HepG2 (cell line): ENCODE results near the gene ITIH2. TPM values are rescaled to one million over a fixed set of nuclear protein-coding genes. Genes with fewer than 3 reads are reported as not detected.
"Not testable (repeated sequence)": the region's sequence is repeated elsewhere in the genome, so short reads cannot be mapped to it uniquely, and the experiment has no call there.

Source experiments
- ATAC-seq: fragments of 200-7000 bp; cut with Tn5 transposase; 3 replicates; pipeline ENCODE4 v1.9.1; 2020; ENCODE audit warnings: mild to moderate bottlenecking, moderate library complexity
- BruUV-seq: library from RNA; stranded (reverse); fragments of 400-500 nt; replicated peaks from 2 replicates; lab custom pipeline; 2021; lab: Mats Ljungman, UMichigan
- CTCF ChIA-PET: fragments of 300-600 bp; formaldehyde crosslinking; extraction: SDS; loops from one replicate; lab custom pipeline; 2021; ENCODE audit warnings: low total read pairs, inconsistent platforms, low intra/inter-chr PET ratio; lab: Yijun Ruan, JAX
- POLR2A ChIA-PET: fragments of 350-600 bp; sonication (Branson Sonifier 250); formaldehyde crosslinking; loops from one replicate; lab custom pipeline; 2020; ENCODE audit warnings: antibody characterized with exemption, inconsistent platforms; lab: Yijun Ruan, JAX
- DNase-seq: peaks from one replicate; pipeline ENCODE4 v3.0.0-alpha.2; 2015; ENCODE audit warnings: low spot score
- FAIRE-seq: peaks from 3 replicates; lab custom pipeline; 2011; peaks lifted over from hg19 to GRCh38; lab: Jason Lieb, UNC
- H2AFZ ChIP-seq: one replicate; pipeline ENCODE4 v1.6.1; 2011; ENCODE audit warnings: low read length, inconsistent platforms
- H3K27ac ChIP-seq: fragments of 300-600 bp; 3 replicates; pipeline ENCODE4 v1.8.0; 2011; ENCODE audit warnings: mixed run types, mild to moderate bottlenecking, mixed read lengths, low read length, inconsistent platforms; ENCODE audit not compliant: insufficient read depth; ENCODE audit errors: extremely low read length
- H3K27me3 ChIP-seq, 2 experiments: fragments of 200-600 bp in 1 of 2; 2 replicates in 1 of 2; 3 replicates in 1 of 2; pipeline versions ENCODE4 v1.6.0 to v1.8.0; 2011; ENCODE audit warnings: low read length in 2 of 2, mild to moderate bottlenecking in 2 of 2, moderate library complexity in 2 of 2, inconsistent platforms in 1 of 2; ENCODE audit not compliant: insufficient read depth in 2 of 2, control insufficient read depth in 1 of 2
- H3K36me3 ChIP-seq, 2 experiments: fragments of 200-600 bp in 1 of 2; replicated peaks in 1 of 2; 2 replicates in 1 of 2; 3 replicates in 1 of 2; pipeline versions ENCODE4 v1.5.1 to v1.8.0; 2011; ENCODE audit warnings: low read length in 2 of 2, inconsistent platforms in 1 of 2; ENCODE audit not compliant: insufficient read depth in 2 of 2, control insufficient read depth in 1 of 2
- H3K4me1 ChIP-seq: 2 replicates; pipeline ENCODE4 v1.5.1; 2012; ENCODE audit warnings: low read length, inconsistent platforms; ENCODE audit not compliant: insufficient read depth
- H3K4me2 ChIP-seq: 2 replicates; pipeline ENCODE4 v1.6.0; 2011; ENCODE audit warnings: low read depth, low read length, inconsistent platforms
- H3K4me3 ChIP-seq, 3 experiments: fragments of 200-600 bp in 1 of 3; sonication (generic), shearing (Covaris generic) in 1 of 3; replicated peaks in 1 of 3; 2 replicates each; pipeline ENCODE4 v1.5.1; 2011 to 2016; ENCODE audit warnings: low read length in 3 of 3, inconsistent platforms in 2 of 3, low read depth in 2 of 3, mild to moderate bottlenecking in 2 of 3, control low read depth in 1 of 3, mixed read lengths in 1 of 3; ENCODE audit not compliant: insufficient read depth in 1 of 3
- H3K79me2 ChIP-seq: one replicate; pipeline ENCODE4 v1.6.1; 2011; ENCODE audit warnings: low read length, inconsistent platforms; ENCODE audit not compliant: insufficient read depth
- H3K9ac ChIP-seq: 2 replicates; pipeline ENCODE4 v1.6.0; 2011; ENCODE audit warnings: mild to moderate bottlenecking, low read depth, low read length, inconsistent platforms; ENCODE audit not compliant: insufficient read depth
- H3K9me3 ChIP-seq: 2 replicates; pipeline ENCODE4 v1.5.1; 2012; ENCODE audit warnings: mild to moderate bottlenecking, low read length
- H4K20me1 ChIP-seq: 2 replicates; pipeline ENCODE4 v1.6.0; 2011; ENCODE audit warnings: inconsistent platforms, mild to moderate bottlenecking, low read length, moderate library complexity; ENCODE audit not compliant: insufficient read depth
- FLYWCH1 ChIP-seq: sonication (generic); formaldehyde crosslinking; IDR thresholded peaks from 2 replicates; pipeline ENCODE4 v1.8.1; 2023; ENCODE audit warnings: mild to moderate bottlenecking, missing genetic modification reagents
- FOXK1 ChIP-seq: sonication (generic); formaldehyde crosslinking; IDR thresholded peaks from 2 replicates; pipeline ENCODE4 v1.4.0; 2020; ENCODE audit warnings: low read depth, missing genetic modification reagents, borderline replicate concordance
- HNF4A ChIP-seq: sonication (generic); formaldehyde crosslinking; IDR thresholded peaks from 2 replicates; pipeline ENCODE4 v1.4.0; 2020; ENCODE audit warnings: missing genetic modification reagents
- IRX3 ChIP-seq: sonication (generic); formaldehyde crosslinking; IDR thresholded peaks from 2 replicates; pipeline ENCODE4 v1.8.1; 2023; ENCODE audit warnings: mild to moderate bottlenecking, low read depth, missing genetic modification reagents, borderline replicate concordance
- SMARCC2 ChIP-seq: fragments of 450-650 bp; IDR thresholded peaks from 2 replicates; pipeline ENCODE4 v1.6.1; 2017; ENCODE audit warnings: antibody characterized with exemption, mild to moderate bottlenecking
- ZNF101 ChIP-seq: sonication (generic); formaldehyde crosslinking; IDR thresholded peaks from 2 replicates; pipeline ENCODE4 v1.4.0; 2020; ENCODE audit warnings: mild to moderate bottlenecking, low read depth, missing genetic modification reagents, borderline replicate concordance
- ZNF256 ChIP-seq: sonication (generic); formaldehyde crosslinking; conservative IDR thresholded peaks from 2 replicates; pipeline ENCODE4 v1.4.0; 2020; ENCODE audit warnings: missing genetic modification reagents
- ZNF562 ChIP-seq: sonication (generic); formaldehyde crosslinking; IDR thresholded peaks from 2 replicates; pipeline ENCODE4 v1.8.0; 2022; ENCODE audit warnings: missing genetic modification reagents, borderline replicate concordance
- ZNF75D ChIP-seq: sonication (generic); formaldehyde crosslinking; IDR thresholded peaks from 2 replicates; pipeline ENCODE4 v1.8.1; 2023; ENCODE audit warnings: missing genetic modification reagents, mild to moderate bottlenecking, borderline replicate concordance
- ZSCAN9 ChIP-seq: IDR thresholded peaks from 2 replicates; pipeline ENCODE4 v1.6.1; 2016; ENCODE audit warnings: borderline replicate concordance
- WGBS: methylation state at CpG from one replicate; pipeline ENCODE4 v1.1.6; 2017; ENCODE audit warnings: low lambda C conversion rate; 5-methylcytosine and 5-hydroxymethylcytosine counted together
- in situ Hi-C: cut with HindIII; loops from 2 replicates; pipeline ENCODE4 v1.10.0; 2017; ENCODE audit warnings: low pct_unique_long_range_greater_than_20kb; ENCODE audit not compliant: extremely low pct_ligation_motif_present
- intact Hi-C: fragments of 100-400 bp; cut with micrococcal nuclease; formaldehyde crosslinking; loops from one replicate; pipeline ENCODE4 v1.10.0; 2022; ENCODE audit not compliant: unreplicated experiment
- polyA plus RNA-seq, 8 experiments: library from polyadenylated mRNA; depleted of rRNA in 3 of 8; stranded (reverse) in 7 of 8; unstranded in 1 of 8; fragments of >200 nt; fragmentation: Illumina TruSeq in 4 of 8; extraction: Trizol in 4 of 8; gene quantifications; 2 replicates each; pipeline versions ENCODE4 v1.2.1 to v1.2.3, GENCODE V29; 2011 to 2016; ENCODE audit warnings: low read depth in 4 of 8, missing spikeins in 1 of 8, mixed read lengths in 1 of 8; ENCODE audit not compliant: insufficient read depth in 1 of 8
- total RNA-seq, 5 experiments: library from RNA; depleted of rRNA; stranded (reverse); fragments of >200 nt; fragmentation: Illumina TruSeq; extraction: Trizol; gene quantifications; 2 replicates each; pipeline ENCODE4 v1.2.3, GENCODE V29; 2016; ENCODE audit warnings: low read depth in 1 of 5
- TF ChIP-seq, protein P1 (sequence below): sonication (generic); formaldehyde crosslinking; IDR thresholded peaks from 2 replicates; pipeline ENCODE4 v1.4.0; 2020; ENCODE audit warnings: missing genetic modification reagents

The ITIH2 gene
- total and polyA plus RNA-seq, 2 of the 13 experiments (the other 11 are each of a cell fraction or from before 2014, with no cell fraction given), result 1,197 to 1,427 TPM

DNA sequence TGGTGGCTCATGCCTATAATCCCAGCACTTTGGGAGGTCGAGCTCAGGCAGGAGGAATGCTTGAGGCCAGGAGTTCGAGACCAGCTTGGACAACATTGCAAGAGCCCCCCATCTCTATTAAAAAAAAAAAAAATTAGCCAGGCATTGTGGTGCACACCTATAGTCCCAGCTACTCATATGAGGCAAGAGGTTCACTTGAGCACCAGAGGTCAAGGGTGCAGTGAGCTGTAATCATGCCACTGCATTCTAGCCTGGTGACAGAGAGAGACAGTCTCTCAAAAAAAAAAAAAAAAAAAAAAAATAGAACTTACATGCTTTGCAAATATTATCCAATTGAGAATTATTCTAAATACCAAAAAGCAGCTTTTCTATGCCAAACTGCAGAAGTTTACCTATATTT, 73.7 kb downstream of the ITIH2 start:
- intact Hi-C loops, result no loop called here
- peaks cover 19 to 75% of the 10 kb centered on the region in 2 experiments for H3K36me3 ChIP-seq
- WGBS, result 98% methylated on average over 2 of the region's 2 CpGs
- ChIA-PET POLR2A (interaction anchor here (0.7 kb wide), 1 partner anchor 142 kb away, joined by 5 read pairs; no protein-coding TSS in a partner anchor), CTCF (no interaction called here)
- H3K27me3 ChIP-seq, result no peaks in the 10 kb centered on the region
- H3K27ac ChIP-seq, result no peak overlapping the region
- FAIRE-seq (no peak), ATAC-seq (no peak), DNase-seq (no peak)
- BruUV-seq, result no TSS peak
- H3K4me3 ChIP-seq, result no peak overlapping the region
- no peaks in the 10 kb centered on the region for H3K4me1 ChIP-seq
- H3K4me2 ChIP-seq, result no peak overlapping the region
- no peaks in the 10 kb centered on the region for H3K79me2 ChIP-seq
- H3K9ac ChIP-seq, result no peak overlapping the region
- H2AFZ ChIP-seq, result no peak overlapping the region
- in situ Hi-C loops, result no loop called here
- H3K9me3 ChIP-seq, result no peaks in the 10 kb centered on the region
- H4K20me1 ChIP-seq, result 0 out of 2 replicates have a peak, but pooled peaks cover 3% of the 10 kb centered on the region
- TF ChIP-seq FLYWCH1 (CRISPR knock-in tag), result no peak
- no peak for TF ChIP-seq SMARCC2
- TF ChIP-seq, protein P1, sequence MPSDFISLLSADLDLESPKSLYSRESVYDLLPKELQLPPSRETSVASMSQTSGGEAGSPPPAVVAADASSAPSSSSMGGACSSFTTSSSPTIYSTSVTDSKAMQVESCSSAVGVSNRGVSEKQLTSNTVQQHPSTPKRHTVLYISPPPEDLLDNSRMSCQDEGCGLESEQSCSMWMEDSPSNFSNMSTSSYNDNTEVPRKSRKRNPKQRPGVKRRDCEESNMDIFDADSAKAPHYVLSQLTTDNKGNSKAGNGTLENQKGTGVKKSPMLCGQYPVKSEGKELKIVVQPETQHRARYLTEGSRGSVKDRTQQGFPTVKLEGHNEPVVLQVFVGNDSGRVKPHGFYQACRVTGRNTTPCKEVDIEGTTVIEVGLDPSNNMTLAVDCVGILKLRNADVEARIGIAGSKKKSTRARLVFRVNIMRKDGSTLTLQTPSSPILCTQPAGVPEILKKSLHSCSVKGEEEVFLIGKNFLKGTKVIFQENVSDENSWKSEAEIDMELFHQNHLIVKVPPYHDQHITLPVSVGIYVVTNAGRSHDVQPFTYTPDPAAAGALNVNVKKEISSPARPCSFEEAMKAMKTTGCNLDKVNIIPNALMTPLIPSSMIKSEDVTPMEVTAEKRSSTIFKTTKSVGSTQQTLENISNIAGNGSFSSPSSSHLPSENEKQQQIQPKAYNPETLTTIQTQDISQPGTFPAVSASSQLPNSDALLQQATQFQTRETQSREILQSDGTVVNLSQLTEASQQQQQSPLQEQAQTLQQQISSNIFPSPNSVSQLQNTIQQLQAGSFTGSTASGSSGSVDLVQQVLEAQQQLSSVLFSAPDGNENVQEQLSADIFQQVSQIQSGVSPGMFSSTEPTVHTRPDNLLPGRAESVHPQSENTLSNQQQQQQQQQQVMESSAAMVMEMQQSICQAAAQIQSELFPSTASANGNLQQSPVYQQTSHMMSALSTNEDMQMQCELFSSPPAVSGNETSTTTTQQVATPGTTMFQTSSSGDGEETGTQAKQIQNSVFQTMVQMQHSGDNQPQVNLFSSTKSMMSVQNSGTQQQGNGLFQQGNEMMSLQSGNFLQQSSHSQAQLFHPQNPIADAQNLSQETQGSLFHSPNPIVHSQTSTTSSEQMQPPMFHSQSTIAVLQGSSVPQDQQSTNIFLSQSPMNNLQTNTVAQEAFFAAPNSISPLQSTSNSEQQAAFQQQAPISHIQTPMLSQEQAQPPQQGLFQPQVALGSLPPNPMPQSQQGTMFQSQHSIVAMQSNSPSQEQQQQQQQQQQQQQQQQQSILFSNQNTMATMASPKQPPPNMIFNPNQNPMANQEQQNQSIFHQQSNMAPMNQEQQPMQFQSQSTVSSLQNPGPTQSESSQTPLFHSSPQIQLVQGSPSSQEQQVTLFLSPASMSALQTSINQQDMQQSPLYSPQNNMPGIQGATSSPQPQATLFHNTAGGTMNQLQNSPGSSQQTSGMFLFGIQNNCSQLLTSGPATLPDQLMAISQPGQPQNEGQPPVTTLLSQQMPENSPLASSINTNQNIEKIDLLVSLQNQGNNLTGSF, result no peak
- no peak for TF ChIP-seq ZNF75D
- TF ChIP-seq ZNF101, result no peak
- TF ChIP-seq ZNF256 (CRISPR knock-in tag), result no peak
- no peak for TF ChIP-seq IRX3
- no peak for TF ChIP-seq HNF4A (CRISPR knock-in tag)
- TF ChIP-seq FOXK1 (CRISPR knock-in tag), result no peak
- no peak for TF ChIP-seq ZSCAN9
- no peak for TF ChIP-seq ZNF562 (CRISPR knock-in tag)
- TF ChIP-seq, all 625 proteins: peak for 0

DNA sequence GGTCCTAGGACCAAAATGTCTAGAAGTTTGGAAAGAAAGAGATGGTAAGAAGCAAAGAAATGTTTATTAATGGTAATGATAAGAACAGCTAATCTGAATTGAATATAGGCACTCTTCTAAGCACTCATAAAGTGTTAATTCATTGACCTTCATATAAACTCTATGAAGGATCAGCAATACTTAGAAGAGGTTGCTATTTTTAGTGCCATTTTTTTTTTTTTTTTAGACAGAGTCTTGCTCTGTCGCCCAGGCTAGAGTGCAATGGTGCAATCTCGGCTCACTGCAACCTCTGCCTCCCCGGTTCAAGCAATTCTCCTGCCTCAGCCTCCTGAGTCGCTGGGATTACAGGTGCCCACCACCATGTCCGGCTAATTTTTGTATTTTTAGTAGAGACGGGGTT, 79.1 kb downstream of the ITIH2 start:
- WGBS, result 98% methylated on average over 6 of the region's 6 CpGs
- H3K27ac ChIP-seq, in situ Hi-C loops, ATAC-seq, H4K20me1 ChIP-seq, H3K9me3 ChIP-seq, CTCF ChIA-PET, POLR2A ChIA-PET, H2AFZ ChIP-seq, H3K4me2 ChIP-seq, H3K9ac ChIP-seq, H3K27me3 ChIP-seq, DNase-seq, H3K4me3 ChIP-seq, FAIRE-seq, BruUV-seq: not testable (repeated sequence)
- intact Hi-C loops, result loop anchor here (10.0 kb wide), 1 partner anchor 1523 kb away; no protein-coding TSS in a partner anchor
- peaks cover 51% of the 10 kb centered on the region for H3K79me2 ChIP-seq
- peaks cover 12 to 46% of the 10 kb centered on the region in 2 experiments for H3K36me3 ChIP-seq
- peaks cover 22% of the 10 kb centered on the region for H3K4me1 ChIP-seq
